DMS53 treated with DMSO at 0.1 percent for 48 hours (cell line): ENCODE data around the gene TMEM213.
A peak's percentile ranks its signal among the peaks of the same experiment; 100 is the strongest.

Experiments
- DNase-seq: peaks from one replicate; lab custom pipeline; 2025; ENCODE audit not compliant: unreplicated experiment; lab: John Stamatoyannopoulos, UW

The TMEM213 gene

DNA sequence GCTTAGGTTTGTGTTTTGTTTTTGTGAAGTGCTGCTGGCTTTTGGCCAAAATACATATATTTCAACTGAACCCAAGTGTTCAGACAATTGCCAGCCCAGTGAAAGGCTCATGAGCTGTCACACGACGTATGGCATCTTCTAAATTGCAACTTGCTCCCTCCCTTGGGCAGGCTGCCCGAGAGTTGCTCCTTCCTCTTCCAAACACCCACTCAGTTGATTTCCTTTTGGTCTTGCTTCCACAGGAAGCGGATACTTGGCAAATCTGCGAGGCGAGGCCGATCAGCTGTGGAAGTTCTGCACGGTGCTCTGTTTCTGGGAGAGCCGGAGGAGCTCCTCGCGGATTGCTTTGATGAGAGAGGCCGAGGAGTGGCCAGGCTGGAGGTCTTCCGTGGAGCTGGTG lies 39.8 kb downstream of the TMEM213 start:
- DNase-seq: peak; percentile 95

DNA sequence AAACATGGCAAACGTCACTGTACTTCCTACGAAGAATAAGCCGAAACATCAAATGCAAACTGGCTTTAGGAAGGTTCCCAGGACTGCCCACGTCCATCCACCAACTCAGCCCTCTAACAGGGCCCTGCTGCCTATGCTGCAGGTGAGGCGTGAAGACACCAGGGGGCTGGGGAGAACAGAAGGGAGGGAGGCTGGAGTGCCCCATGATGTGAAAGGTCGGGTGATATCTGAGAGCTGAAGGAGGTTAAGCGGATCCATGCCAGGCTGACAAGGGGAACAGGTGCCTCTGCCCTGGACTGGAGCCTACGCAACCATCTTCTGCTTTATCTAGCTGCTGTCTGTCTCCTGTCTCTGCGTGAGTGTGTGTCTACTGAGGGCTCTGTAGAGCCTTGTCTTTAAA lies 40.4 kb downstream of the TMEM213 start:
- peak; percentile 83 for DNase-seq

DNA sequence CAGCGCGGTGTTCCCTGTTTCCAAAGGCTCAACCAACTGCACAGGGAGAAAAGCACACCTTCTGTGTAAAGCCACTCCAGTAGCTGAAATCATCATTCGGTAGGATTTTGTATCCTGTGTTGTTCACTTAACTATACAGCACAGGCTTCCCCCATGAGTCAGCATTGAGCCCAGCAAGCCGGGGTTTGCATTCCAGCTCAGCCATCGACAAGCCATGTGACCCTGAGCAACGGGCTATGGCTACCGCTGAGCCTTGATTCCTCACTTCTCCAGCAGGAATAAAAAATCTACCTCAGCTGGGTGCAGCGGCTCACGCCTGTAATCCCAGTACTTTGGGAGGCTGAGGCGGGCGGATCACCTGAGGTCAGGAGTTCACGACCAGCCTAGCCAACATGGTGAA lies 44.3 kb downstream of the TMEM213 start:
- DNase-seq: no peak

DNA sequence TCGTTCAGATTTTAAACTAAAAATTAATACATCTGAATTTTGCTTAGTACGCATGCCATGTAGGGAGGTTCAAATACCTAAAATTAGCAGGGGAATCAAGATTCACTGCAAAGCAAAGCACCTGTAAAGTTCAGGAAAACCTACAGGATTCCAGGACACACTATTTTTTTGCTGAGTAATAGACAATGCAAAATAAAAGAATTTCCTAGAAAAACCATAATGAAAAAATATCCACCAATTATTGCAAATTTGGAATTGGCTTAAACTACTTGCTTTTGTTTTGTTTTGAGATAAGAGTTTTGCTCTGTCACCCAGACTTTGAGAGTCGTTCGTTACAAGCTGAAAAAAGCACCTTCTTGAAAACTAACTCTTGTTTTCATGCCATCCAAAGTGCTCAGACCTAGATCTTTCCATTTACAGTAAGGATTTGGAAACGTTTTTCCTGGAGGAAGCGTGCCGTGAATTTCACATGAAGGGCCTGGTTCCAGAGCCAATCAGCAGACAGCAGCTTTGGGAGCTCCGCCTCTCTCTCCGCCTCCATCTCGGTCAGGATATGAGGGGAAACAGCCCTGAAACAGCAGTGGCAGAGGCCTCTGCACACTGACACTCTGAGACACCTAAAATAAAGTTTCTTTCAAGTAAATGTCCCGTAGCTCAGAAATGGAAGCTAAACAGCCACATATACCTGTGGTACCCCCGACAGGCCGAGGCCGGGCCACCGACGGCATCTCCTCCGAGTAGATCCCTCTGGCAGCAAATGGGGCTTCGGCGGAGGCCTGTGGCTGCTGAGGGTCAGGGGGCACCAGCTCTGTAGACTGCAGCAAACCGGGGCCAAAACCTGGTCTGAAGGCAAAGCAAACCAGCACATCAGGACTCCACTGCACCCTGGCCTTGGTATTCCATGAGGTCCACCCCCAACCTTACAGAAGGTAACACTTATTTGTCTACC lies 46.1 kb downstream of the TMEM213 start:
- no peak for DNase-seq

DNA sequence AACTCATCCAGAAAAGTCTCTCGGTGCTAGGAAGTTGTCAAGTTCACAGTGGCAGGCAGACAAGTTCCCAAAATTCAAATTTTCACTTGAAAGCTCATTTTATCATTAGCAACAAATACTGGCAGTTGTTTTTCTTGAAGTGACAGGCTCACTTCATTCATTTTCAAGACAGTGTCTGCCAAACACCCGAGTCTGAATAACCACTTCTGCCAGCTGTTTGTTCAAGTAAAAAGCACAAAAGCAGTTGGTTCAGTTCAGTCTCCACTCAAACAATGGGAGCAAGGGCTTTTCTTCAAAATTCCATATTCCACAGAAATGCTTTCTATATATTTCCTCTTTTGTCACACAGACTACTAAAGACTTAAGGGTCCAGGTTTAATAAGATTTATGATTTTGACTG lies 47.9 kb downstream of the TMEM213 start:
- DNase-seq: no peak

DNA sequence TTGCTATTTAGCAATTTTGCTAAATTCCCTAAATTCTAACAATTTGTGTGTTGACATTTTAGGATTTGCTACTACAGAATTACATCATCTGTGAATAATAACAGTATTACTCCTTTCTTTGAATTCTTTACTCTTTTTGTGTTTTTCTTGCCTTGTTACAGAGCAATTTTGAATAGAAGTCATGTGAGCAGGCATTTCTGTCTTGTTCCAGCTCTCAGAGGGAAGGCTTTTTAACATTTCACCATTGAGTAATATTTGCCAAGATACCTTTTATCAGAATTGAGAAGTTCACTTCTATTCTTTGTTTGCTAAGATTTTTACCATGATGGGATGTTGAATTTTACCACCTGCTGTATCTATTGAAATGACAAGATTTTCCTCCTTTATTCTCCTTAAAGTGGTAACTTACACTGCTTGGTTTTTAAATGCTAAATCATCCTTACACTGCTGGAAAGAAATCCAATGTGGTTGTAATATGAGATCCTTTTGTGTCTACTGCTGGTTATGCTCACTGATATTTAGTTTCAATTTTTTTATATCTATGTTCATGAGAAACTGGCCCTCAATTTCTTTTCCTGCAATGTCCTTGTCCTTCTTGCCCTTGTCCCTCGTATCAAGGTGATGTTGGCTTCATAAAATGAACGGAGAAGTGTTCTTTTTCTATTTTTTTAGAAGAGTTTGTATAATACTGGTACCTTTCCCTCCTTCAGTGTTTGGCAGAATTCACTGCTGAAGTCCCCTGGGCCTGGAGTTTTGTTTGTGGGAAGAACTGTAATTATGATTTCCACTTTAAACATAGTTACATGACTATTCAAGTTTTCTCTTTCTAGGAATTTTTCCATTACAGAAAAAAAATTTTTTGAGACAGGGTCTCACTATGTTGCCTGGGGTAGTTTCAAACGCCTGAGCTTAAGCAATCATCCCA lies 50.5 kb downstream of the TMEM213 start:
- DNase-seq: no peak

DNA sequence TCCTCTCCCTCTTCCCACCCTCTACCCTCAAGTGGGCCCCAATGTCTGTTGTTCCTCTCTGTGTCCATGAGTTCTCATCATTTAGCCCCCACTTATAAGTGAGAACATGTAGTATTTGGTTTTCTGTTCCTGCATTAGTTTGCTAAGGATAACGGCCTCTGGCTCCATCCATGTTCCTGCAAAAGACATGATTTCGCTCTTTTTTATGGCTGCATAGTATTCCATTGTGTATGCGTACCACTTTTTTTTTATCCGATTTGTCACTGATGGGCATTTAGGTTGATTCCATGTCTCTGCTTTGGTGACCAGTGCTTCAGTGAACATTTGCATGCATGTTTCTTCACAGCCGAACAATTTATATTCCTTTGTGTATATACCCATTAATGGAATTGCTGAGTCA lies 51.9 kb downstream of the TMEM213 start:
- DNase-seq: no peak

DNA sequence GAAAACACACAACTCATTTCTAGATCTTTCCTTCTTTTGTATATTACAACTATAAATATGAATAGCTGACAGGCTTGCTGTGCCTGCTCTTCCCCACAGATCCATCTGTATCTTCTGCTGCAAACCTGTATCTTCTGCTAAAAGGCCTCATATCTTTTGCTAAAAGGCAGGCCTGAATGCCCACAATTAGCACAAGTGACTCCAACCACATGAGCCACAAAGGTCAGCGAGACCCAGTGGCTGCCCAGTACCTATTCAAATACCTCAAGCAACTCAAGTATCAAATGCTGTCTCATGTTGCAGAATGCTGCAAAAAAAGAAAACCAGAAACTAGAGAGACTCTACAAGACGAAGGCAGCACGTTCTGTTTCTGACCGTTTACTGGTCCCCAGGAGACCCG lies 54.7 kb downstream of the TMEM213 start:
- DNase-seq: no peak

DNA sequence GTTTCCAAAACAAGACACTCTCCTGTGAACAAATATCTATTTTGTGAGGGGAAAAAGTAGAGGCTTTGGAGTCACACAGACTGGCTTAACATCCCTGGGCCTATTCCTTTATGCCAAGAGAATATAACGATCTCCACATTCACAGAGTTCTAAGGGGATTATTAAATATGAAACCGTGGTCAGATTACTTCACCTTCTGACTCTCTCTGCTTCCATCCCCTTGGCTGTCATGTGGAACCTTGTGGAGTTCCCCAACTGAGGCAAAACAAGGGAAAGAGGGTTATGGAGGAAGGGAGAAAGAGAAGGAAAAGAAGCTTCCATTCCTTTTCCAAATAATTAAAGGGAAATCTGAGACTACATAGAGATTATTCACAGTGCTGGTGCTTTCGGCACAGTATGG lies 55.7 kb downstream of the TMEM213 start:
- DNase-seq: no peak

DNA sequence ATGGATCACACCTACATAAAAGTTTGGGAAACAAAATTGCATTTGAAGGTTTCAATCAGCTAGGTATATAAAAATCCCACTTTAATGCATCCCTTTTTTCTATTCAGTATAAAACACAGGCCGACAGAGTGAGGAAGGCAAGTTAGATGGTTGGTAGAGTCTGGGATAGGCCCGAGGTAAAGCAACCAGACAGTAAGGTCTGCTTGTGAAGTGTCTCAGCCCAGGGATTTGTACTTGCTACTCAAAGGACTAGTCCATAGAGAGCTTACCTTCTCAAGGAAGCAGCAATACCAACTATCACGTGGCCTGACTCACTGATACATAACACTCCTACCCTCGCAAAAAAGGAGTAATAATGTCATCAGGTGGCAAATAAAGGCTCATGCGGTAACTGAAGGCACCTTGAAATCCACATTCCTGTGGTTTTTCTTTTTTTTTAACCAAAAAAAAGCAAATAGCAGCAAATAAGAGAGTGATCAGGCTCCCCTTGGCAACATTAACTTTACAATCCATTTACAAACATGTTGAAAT lies 56.4 kb downstream of the TMEM213 start:
- DNase-seq: no peak

DNA sequence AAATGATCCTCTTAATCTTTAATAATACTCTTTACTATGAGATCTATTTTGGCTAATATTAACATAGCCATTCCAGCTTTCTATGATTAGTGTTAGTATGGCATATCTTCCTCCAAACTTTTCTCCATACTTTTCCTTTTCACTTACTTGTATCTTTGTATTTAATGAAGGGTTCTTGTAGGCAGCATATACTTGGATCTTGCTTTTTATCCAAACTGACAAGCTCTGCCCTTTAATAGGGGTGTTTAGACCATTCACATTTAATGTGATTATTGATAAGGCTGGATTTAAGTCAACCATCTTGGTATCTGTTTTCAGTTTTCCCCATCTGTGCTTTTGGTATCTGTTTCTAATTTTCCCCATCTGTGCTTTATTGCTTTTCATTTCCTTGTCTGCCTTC lies 59.9 kb downstream of the TMEM213 start:
- DNase-seq: no peak

DNA sequence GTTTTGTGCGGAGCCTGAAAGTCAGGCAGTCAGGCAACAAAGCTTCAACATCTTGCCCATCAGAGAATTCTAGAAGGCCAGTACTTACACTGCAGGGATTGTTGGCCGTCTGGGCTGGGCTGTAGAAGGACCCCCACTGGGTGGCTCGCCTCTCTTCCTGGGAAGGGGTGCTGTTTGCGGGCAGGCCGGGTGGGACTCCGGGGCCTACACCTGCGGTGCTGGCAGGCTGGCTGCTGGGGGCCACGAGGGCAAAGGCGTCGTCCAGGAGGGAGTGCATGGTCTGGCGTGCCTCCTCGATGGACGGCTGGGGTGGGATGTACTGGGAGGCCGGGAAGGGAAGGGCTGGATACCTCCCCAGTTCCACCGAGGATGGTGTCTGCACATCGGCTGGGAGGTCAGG lies 63.3 kb downstream of the TMEM213 start:
- no peak for DNase-seq

DNA sequence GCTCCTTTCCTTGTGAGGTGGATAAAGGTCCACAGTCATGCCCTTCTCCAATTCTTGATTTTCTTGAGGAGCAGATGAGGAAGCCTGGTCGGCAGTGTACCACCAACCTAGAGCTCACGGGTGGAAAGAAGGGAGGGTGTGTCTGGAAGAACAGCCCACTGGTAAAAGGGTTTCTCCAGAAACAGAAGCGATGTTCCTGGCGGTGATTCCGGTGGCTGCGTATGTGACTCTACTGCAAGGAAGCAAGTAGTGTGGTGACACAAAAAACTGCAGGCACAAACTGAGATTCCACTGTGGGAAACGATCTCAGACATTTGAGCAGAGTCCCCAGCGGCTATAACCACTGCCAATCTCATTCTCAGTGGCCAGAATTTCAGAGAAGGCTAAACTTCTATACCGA lies 66.1 kb downstream of the TMEM213 start:
- no peak for DNase-seq

DNA sequence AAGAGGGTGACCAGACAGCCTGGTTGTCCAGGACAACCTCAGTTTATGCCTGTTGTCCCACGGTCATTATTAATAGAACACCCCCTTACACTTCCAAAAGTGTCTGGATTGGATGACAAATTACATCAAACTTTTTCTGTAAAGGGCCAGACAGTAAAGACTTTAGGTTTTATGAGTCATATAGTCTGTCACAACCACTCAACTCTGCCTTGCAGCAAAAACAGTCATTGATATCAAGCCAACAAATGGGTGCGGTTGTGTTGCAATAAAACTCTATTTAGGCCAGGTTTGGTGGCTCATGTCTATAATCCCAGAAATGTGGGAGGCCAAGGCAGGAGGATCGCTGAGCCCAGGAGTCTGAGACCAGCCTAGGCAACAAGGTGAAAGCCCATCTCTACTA lies 66.9 kb downstream of the TMEM213 start:
- no peak for DNase-seq

DNA sequence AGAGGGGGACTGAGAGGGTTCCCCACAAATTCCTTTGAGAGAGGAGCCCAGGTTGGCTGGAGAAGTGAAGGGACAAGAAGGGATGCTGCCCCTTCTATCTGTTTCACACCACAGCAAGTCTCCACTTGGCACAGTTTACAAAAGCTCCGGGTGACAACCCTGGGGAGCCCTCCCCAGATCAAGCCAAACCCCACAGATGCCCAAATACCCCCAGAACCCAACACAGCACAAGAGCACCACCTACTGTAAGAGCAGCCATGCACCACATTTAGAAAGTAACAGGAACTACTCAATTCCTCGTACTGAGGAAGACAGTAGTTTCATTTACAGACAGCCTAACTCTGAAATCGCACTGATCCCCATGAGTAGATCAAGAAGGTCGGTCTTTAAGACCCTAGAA lies 68.0 kb downstream of the TMEM213 start:
- DNase-seq: no peak

DNA sequence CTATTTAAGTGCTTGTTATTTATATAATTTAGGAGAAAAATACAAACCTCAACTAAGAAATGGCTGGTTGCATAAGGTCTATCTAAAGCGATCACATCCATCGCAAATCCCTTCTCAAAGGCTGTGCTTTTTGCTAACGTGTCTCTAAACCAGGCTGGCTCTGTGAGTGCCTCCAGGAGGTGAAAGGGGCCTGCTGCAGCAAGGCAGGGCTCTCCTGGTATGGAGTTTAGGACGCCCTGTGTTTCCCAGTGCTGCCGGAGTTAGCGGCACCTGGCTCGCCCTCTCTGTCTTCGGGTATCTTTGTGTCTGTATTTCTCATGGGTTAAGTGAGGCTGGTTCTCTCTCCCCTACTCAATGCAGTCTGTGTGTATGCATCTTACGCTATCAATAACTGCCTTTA lies 68.6 kb downstream of the TMEM213 start:
- no peak for DNase-seq

DNA sequence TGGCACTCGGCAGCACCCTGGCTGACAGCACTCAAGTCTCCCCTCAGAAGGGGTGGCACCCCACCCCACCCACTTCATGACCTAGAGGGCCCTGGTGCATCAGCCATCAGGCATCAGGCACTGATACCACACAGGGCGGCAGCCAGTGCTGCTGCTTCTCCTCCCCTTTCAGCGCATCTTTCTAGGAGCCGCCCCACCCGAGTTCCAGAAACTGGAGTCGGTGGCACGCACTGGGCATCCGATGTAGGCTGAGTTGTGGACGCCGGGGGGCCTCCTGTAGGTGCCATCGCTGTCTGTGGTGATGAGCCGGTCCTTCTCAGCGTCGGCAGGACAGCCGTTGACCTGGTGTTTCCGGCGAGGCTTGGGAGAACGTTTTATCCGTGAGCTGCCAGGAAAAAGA lies 70.0 kb downstream of the TMEM213 start:
- no peak for DNase-seq

DNA sequence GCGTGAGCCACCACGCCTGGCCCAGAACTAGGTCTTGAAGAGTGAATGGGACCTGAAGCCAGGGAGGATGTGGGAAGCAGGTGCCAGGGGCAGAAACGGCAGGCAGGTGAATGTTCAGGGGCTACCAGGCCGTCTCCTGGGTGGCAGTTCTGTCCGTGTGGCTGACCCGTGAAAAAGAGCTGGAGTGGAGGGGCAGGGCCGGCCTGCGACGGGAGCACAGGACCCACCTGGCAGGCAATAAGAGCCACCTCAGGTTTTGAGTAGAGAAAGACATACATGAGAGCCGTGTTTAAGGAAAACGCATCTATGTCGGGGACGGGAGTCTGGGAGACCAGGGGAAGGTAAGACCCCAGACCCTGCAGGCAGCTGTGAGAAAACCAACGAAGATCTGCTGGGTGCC lies 70.9 kb downstream of the TMEM213 start:
- DNase-seq: no peak

DNA sequence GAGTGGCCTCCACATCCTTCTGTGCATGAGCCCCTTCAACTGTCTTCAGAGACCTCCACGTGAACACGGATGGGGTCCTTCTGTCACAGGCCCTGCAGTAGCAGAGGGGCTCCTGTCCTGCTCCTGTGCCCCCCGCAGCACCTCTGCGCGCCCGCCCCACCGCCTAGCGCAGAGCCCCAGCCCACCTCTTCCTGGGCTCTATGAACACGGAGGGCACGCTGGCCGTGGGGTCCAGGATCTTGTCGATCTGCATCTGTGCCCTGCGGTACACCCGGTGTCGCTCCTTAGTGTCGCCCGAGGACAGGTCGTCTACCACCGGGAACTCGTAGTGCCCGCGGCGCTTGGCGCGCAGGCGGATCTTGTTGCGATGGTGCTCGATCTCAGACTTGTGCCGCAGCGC lies 71.6 kb downstream of the TMEM213 start:
- no peak for DNase-seq

DNA sequence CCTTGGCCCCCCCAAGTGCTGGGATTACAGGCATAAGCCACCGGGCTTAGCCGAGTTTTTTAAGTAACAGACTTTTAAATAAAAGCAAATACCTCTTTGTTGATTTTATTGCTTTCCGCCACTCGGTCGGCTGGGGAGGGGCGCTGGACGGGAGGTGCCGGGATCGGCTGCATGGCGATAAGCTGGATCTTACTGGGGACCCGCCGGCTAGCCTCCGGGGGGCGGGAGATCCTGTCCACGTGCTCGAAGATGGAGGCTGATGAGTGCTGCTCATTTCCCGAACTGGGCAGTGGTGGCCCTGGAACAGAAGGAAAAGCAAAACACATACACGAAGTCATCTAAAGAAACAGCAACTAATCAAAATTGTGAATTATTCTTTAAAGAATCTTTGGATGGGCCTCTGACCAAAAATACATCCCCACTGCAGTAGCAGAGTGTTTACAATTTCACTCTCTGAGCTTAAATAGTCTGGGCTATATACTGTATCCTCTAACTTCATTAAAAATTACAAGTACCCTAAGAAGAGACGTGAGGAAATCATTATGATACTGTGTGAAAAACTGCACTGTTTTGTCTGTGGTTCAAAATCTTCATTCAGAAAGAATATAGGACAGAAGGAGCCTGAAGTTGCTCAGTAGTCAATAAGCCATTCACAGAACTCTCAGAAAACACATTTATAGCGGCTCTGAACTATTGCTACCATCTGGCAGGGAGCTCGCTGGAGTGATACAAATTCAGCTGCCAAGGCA lies 73.4 kb downstream of the TMEM213 start:
- DNase-seq: no peak

DNA sequence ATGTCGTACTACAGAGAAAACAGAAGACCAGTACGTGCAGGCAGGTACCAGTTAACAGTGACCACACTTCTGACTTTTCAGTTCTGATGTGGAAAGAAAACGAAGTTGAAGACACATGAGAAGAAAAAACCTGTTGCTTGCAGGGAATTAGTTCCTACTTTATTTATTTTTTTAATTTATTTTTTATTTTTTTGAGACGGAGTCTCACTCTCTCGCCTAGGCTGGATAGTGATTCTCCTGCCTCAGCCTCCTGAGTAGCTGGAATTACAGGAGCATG lies 74.0 kb downstream of the TMEM213 start:
- DNase-seq: no peak
